ENCODE data around the gene MYRFL. TPM values are rescaled to one million over a fixed set of nuclear protein-coding genes. Genes with fewer than 3 reads are reported as not detected.

The MYRFL gene
- total and polyA plus RNA-seq, 8 donors, result 0.06 to 2.3 (median 0.43) TPM

GRCh38 chr12:69949311-69950002 is 124.4 kb downstream of the MYRFL start:
- H3K4me3 ChIP-seq, result no peak overlapping the region
- intact Hi-C loops (cut with DNase I), result no loop called here
- no peak for FAIRE-seq

GRCh38 chr12:69951108-69951507 is 126.1 kb downstream of the MYRFL start:
- intact Hi-C loops (cut with DNase I), result no loop called here
- Histone ChIP-seq H3K9me3 (no peaks in the 10 kb centered on the region), H3K27me3 (no peaks in the 10 kb centered on the region), H3K4me3 (no peak overlapping the region), H3K27ac (no peak overlapping the region), H3K4me1 (no peaks in the 10 kb centered on the region), H3K36me3 (no peaks in the 10 kb centered on the region)
- DNase-seq (no peak), ATAC-seq (no peak), FAIRE-seq (no peak)
- TF ChIP-seq, protein P1, sequence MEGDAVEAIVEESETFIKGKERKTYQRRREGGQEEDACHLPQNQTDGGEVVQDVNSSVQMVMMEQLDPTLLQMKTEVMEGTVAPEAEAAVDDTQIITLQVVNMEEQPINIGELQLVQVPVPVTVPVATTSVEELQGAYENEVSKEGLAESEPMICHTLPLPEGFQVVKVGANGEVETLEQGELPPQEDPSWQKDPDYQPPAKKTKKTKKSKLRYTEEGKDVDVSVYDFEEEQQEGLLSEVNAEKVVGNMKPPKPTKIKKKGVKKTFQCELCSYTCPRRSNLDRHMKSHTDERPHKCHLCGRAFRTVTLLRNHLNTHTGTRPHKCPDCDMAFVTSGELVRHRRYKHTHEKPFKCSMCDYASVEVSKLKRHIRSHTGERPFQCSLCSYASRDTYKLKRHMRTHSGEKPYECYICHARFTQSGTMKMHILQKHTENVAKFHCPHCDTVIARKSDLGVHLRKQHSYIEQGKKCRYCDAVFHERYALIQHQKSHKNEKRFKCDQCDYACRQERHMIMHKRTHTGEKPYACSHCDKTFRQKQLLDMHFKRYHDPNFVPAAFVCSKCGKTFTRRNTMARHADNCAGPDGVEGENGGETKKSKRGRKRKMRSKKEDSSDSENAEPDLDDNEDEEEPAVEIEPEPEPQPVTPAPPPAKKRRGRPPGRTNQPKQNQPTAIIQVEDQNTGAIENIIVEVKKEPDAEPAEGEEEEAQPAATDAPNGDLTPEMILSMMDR (IDR thresholded peaks at IDR 0.05), result no peak
- WGBS, 2 donors, result 66 to 73% methylated on average over 3 of the region's 5 CpGs

More at GRCh38 chr12:69949311-69950002, 124.4 kb downstream of the MYRFL start:
- DNase-seq (no peak), ATAC-seq (no peak)
- 88 to 95% methylated on average over 6 of the region's 6 CpGs for WGBS, 2 donors
- no peak overlapping the region for H3K27ac ChIP-seq
- TF ChIP-seq, protein P1 (IDR thresholded peaks at IDR 0.05), result no peak
- no peaks in the 10 kb centered on the region for H3K36me3 ChIP-seq
- no peaks in the 10 kb centered on the region for H3K27me3 ChIP-seq
- H3K4me1 ChIP-seq, result no peaks in the 10 kb centered on the region
- no peaks in the 10 kb centered on the region for H3K9me3 ChIP-seq

GRCh38 chr12:69952890-69953289 is 127.9 kb downstream of the MYRFL start:
- ATAC-seq, result no peak
- intact Hi-C loops (cut with DNase I), result no loop called here

GRCh38 chr12:69961246-69961645 is 136.2 kb downstream of the MYRFL start:
- H3K27ac ChIP-seq, result no peak overlapping the region
- TF ChIP-seq, protein P1 (IDR thresholded peaks at IDR 0.05), result no peak
- DNase-seq (no peak), FAIRE-seq (no peak), ATAC-seq (no peak)
- no peak overlapping the region for H3K4me3 ChIP-seq
- H3K9me3 ChIP-seq, result no peaks in the 10 kb centered on the region
- no peaks in the 10 kb centered on the region for H3K27me3 ChIP-seq
- intact Hi-C loops (cut with DNase I), result no loop called here
- no peaks in the 10 kb centered on the region for H3K36me3 ChIP-seq
- H3K4me1 ChIP-seq, result no peaks in the 10 kb centered on the region

More at GRCh38 chr12:69952890-69953289, 127.9 kb downstream of the MYRFL start:
- no peaks in the 10 kb centered on the region for H3K27me3 ChIP-seq
- WGBS, 2 donors, result 59 to 73% methylated on average over 2 of the region's 2 CpGs
- no peak overlapping the region for H3K4me3 ChIP-seq
- H3K27ac ChIP-seq, result no peak overlapping the region
- H3K36me3 ChIP-seq, result no peaks in the 10 kb centered on the region
- DNase-seq, result no peak
- TF ChIP-seq, protein P1 (IDR thresholded peaks at IDR 0.05), result no peak
- no peak for FAIRE-seq
- no peaks in the 10 kb centered on the region for H3K4me1 ChIP-seq
- no peaks in the 10 kb centered on the region for H3K9me3 ChIP-seq

DNA sequence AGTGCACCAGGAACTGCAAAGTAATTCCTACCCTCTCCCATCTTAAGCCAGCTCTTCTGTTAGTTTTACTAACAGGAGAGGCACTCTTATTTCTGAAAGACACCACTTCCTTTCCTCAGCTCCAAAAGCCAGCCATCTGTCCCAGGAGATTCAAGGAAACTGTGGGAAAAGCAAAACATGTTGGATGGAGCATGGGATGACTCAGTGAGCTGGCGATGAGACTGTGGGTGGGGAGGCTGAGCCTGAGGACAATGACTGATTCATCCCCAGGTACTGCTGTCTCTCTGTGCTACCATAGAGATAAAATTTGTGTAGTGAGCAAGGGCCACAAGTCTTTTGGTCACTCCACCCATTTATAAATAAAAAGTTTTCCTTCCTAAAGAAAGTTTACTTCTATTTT is 141.4 kb downstream of the MYRFL start:
- no peak for DNase-seq
- Histone ChIP-seq H3K9me3 (no peaks in the 10 kb centered on the region), H3K27me3 (no peaks in the 10 kb centered on the region), H3K27ac (no peak overlapping the region), H3K4me3 (no peak overlapping the region), H3K36me3 (no peaks in the 10 kb centered on the region), H3K4me1 (no peaks in the 10 kb centered on the region)
- WGBS, 2 donors, result 63 to 64% methylated on average over 1 of the region's 1 CpG
- TF ChIP-seq, protein P1 (IDR thresholded peaks at IDR 0.05), result no peak
- peak in 2 of 4 donors; percentile 54 to 65 for ATAC-seq
- FAIRE-seq, result no peak
- intact Hi-C loops (cut with DNase I), result no loop called here
